NCI-H1105 treated with DMSO at 0.1 percent for 48 hours (cell line): ENCODE measurements around the gene TNPO3.

Experiments
- DNase-seq: peaks from one replicate; lab custom pipeline; 2025; lab: John Stamatoyannopoulos, UW

TNPO3 gene

DNA sequence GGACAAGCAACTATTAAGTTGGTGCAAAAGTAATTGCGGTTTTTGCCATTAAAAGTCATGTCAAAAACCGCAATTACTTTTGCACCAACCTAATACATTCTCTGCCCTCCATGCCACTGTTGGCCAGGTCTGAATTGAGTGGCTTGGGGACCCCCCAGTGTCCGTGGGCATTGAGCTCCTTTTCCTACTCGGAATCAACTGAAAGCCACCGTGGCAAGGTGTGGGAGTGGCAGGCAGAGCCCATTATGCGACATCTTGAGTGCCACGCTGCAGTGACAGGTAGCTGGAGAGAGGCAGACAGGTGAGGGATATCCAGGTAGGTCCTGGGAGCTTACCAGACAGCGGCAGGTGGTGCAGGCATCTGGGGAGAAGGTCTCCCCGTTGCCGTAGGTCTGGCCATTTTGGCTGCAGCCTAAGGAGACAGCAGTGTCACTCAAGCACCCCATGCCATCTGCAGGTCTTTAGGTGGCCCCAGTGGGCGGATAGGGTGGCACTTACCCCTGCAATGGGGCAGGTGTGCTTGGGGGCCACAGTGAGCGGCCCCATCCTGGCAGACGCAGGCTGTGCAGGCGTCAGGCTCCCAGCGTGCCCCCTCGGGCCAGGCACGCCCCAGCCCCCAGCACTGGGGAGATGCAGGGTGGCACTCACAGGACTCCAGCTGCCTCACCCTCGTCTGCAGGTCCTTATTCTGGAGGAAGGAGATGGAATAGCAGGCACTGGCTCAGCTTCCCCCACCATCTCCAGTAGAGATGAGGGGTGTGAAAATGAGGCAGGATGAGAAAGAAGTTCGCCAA lies 147.9 kb downstream of the TNPO3 start:
- no peak for DNase-seq

DNA sequence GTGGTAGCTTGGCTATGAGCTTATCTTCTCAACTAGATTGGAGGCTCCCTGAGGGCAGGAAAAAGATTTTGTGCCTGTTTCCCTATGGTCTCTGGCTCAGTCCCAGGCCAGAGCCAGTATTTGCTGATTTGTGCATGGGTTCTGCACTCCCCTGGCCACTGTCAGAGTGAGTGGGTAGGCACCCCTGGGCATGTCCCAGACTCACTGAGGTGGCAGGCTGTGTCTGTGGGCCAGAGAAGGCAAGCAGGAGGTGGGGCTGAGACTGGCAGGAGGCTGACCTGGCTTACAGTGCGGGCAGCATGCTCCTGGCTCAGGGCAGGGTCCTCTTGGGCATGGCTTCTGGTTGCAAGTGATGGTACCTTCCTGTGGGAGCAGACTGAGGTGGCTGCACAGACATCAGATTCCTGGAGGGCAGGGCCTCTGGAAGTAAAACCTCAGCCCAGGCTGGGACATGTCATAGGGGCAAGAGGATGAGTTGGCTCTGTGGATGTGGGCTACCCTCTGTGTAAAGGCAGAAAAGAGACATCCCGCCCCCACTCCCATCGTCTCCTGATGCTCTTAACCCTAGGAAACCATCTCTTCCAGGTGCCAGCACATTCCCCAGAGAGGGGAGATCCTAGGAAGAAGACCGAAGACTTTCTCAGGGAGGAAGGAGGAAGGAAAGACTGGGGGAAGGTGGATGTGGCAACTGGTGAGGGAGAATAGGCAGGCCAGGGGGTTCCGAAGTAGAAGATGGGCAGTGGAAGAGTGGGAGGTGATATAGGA lies 148.7 kb downstream of the TNPO3 start:
- DNase-seq, result no peak

GRCh38 chr7:128904381-128905197 lies 150.3 kb downstream of the TNPO3 start:
- peak; percentile 74 for DNase-seq
